ENCODE measurements around the gene RAVER1. TPM values are rescaled to one million over a fixed set of nuclear protein-coding genes. Genes with fewer than 3 reads are reported as not detected.

The RAVER1 gene
- total and polyA plus RNA-seq, 2 donors (not counting 1 experiment from before 2014, with no cell fraction given), result 2.3 to 5.6 TPM

- no peak overlapping the region for H3K9ac ChIP-seq (ENCODE audit: insufficient read depth, low read length)
- no peaks in the 10 kb centered on the region for H3K4me1 ChIP-seq (ENCODE audit: control insufficient read depth, extremely low read depth, insufficient read depth, low read length)
- no peaks in the 10 kb centered on the region for H3K36me3 ChIP-seq (ENCODE audit: control insufficient read depth, insufficient read depth, low read length)
- TF ChIP-seq EZH2 (IDR thresholded peaks at IDR 0.05; ENCODE audit: low read length, missing control alignments), result no peak
- TF ChIP-seq CTCF (conservative IDR thresholded peaks at IDR 0.05 in 1 of 2, IDR thresholded peaks at IDR 0.05 in 1 of 2; ENCODE audit: low read depth in 1 of 2, low read length in 2 of 2), result no peak
- no peak overlapping the region for H3K4me3 ChIP-seq (replicated peaks in 1 of 4; ENCODE audit: control extremely low read depth in 1 of 4, insufficient read depth in 1 of 4, low read depth in 3 of 4, low read length in 4 of 4)
- no peaks in the 10 kb centered on the region for H3K27me3 ChIP-seq (ENCODE audit: control insufficient read depth, insufficient read depth, low read length)
- H2AFZ ChIP-seq (ENCODE audit: low read length), result no peak overlapping the region
- no peaks in the 10 kb centered on the region for H4K20me1 ChIP-seq (ENCODE audit: control insufficient read depth, extremely low read depth, insufficient read depth, low read length)
- no peak overlapping the region for H3K27ac ChIP-seq (ENCODE audit: insufficient read depth, low read length)
- no peak for DNase-seq (ENCODE audit: low read depth in 2 of 2)
- no peak overlapping the region for H3K4me2 ChIP-seq (ENCODE audit: extremely low read depth, insufficient read depth, low read length)
- H3K9me3 ChIP-seq (ENCODE audit: control insufficient read depth, insufficient read depth, low read depth, low read length), result no peaks in the 10 kb centered on the region
- H3K79me2 ChIP-seq (ENCODE audit: control insufficient read depth, insufficient read depth, low read length), result no peaks in the 10 kb centered on the region
Observed at GRCh38 chr19:10278935-10279334, 54.4 kb downstream of the RAVER1 start.

GRCh38 chr19:10277795-10278589, 55.3 kb downstream of the RAVER1 start:
- Histone ChIP-seq H3K4me2 (ENCODE audit: extremely low read depth, insufficient read depth, low read length) (no peak overlapping the region), H3K9ac (ENCODE audit: insufficient read depth, low read length) (no peak overlapping the region), H3K9me3 (ENCODE audit: control insufficient read depth, insufficient read depth, low read depth, low read length) (no peaks in the 10 kb centered on the region), H3K27ac (ENCODE audit: insufficient read depth, low read length) (no peak overlapping the region), H3K27me3 (ENCODE audit: control insufficient read depth, insufficient read depth, low read length) (no peaks in the 10 kb centered on the region), H3K79me2 (ENCODE audit: control insufficient read depth, insufficient read depth, low read length) (no peaks in the 10 kb centered on the region), H3K36me3 (ENCODE audit: control insufficient read depth, insufficient read depth, low read length) (no peaks in the 10 kb centered on the region), H4K20me1 (ENCODE audit: control insufficient read depth, extremely low read depth, insufficient read depth, low read length) (no peaks in the 10 kb centered on the region), H3K4me3 (replicated peaks in 1 of 4; ENCODE audit: control extremely low read depth in 1 of 4, insufficient read depth in 1 of 4, low read depth in 3 of 4, low read length in 4 of 4) (no peak overlapping the region), H3K4me1 (ENCODE audit: control insufficient read depth, extremely low read depth, insufficient read depth, low read length) (no peaks in the 10 kb centered on the region), H2AFZ (ENCODE audit: low read length) (no peak overlapping the region)
- no peak for TF ChIP-seq EZH2 (IDR thresholded peaks at IDR 0.05; ENCODE audit: low read length, missing control alignments)
- TF ChIP-seq CTCF (conservative IDR thresholded peaks at IDR 0.05 in 1 of 2, IDR thresholded peaks at IDR 0.05 in 1 of 2; ENCODE audit: low read depth in 1 of 2, low read length in 2 of 2), result no peak
- no peak for DNase-seq (ENCODE audit: low read depth in 2 of 2)

DNA sequence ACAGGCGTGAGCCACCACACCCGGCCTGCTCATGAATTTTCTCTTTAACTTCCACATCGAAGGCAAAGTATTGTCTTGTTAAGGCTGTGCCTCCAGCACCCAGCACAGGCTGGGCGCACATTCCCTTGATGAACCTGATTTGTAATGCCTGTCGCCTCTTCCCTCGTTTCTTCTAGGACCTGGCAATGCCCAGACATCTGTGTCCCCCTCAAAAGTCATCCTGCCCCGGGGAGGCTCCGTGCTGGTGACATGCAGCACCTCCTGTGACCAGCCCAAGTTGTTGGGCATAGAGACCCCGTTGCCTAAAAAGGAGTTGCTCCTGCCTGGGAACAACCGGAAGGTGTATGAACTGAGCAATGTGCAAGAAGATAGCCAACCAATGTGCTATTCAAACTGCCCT, 58.7 kb downstream of the RAVER1 start:
- no peaks in the 10 kb centered on the region for H3K79me2 ChIP-seq (ENCODE audit: control insufficient read depth, insufficient read depth, low read length)
- H3K4me1 ChIP-seq (ENCODE audit: control insufficient read depth, extremely low read depth, insufficient read depth, low read length), result peaks cover 7% of the 10 kb centered on the region
- no peaks in the 10 kb centered on the region for H4K20me1 ChIP-seq (ENCODE audit: control insufficient read depth, extremely low read depth, insufficient read depth, low read length)
- H3K36me3 ChIP-seq (ENCODE audit: control insufficient read depth, insufficient read depth, low read length), result no peaks in the 10 kb centered on the region
- H2AFZ ChIP-seq (ENCODE audit: low read length), result no peak overlapping the region
- no peak overlapping the region for H3K27ac ChIP-seq (ENCODE audit: insufficient read depth, low read length)
- DNase-seq (ENCODE audit: low read depth in 2 of 2), result no peak
- no peak overlapping the region for H3K4me2 ChIP-seq (ENCODE audit: extremely low read depth, insufficient read depth, low read length)
- H3K9ac ChIP-seq (ENCODE audit: insufficient read depth, low read length), result no peak overlapping the region
- peaks cover 13% of the 10 kb centered on the region for H3K27me3 ChIP-seq (ENCODE audit: control insufficient read depth, insufficient read depth, low read length)
- H3K9me3 ChIP-seq (ENCODE audit: control insufficient read depth, insufficient read depth, low read depth, low read length), result no peaks in the 10 kb centered on the region
- TF ChIP-seq EZH2 (IDR thresholded peaks at IDR 0.05; ENCODE audit: low read length, missing control alignments), result no peak
- TF ChIP-seq CTCF (conservative IDR thresholded peaks at IDR 0.05 in 1 of 2, IDR thresholded peaks at IDR 0.05 in 1 of 2; ENCODE audit: low read depth in 1 of 2, low read length in 2 of 2), result no peak
- H3K4me3 ChIP-seq (replicated peaks in 1 of 4; ENCODE audit: control extremely low read depth in 1 of 4, insufficient read depth in 1 of 4, low read depth in 3 of 4, low read length in 4 of 4), result no peak overlapping the region
